Activated CD8-positive, alpha-beta memory T cell treated with anti-CD3 and anti-CD28 coated beads, Interleukin-2, amount 50 U/mL, for 1 hour (primary cell): Measurements from ENCODE around the gene CST9.
"Not testable (repeated sequence)": the region's sequence is repeated elsewhere in the genome, so short reads cannot be mapped to it uniquely, and the experiment has no call there.

ENCODE experiments used
- DNase-seq: peaks from one replicate; pipeline ENCODE4 v3.0.0-alpha.2; 2020; ENCODE audit errors: extremely low read depth

Gene CST9

DNA sequence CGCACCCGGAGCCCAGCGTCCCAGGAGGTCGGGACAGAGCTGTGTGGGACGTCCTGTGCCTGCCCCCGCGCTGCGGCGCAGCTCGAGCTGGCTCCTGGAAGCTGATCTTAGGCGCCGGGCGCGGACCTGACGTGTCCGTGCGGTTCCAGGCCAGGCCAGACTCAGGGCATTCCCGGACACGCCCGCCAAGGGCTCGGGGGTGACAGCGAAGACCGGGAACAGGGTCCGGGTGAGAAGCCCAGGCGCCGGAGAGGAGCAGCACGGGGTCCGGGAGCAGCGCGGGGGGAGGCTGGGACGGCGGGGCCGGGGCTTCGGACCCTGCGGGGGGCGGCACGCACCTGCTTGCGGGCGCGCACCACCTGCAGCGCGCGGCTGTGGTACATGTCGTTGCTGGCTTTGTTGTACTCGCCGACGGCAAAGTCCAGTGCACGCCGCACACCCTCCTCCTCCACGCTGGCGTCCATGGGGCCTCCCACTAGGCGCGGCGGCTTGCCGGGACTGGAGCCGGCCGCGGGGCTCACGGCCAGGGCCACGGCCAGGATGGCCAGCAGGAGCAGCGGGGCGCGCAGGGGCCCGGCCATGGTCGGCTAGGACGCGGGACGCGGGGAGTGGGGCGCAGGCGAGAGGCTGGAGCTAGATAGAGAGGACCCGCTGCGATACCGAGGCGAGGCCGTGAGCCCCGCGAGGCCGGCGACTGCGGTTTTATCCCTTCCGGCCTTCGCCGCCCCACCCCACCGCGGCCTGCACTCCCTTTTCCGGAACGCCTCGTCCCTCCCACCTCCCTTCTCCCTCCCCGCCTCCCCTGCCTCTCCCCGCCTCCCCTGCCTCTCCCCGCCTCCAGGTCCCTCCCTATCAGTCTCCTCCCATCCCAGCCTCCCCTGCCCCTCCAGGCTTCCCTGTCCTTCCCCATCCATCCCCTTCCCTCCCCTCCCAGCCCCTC, 31.8 kb upstream of the CST9 start, which contains the start of gene CST3:
TSS of gene CST3 (minus strand) at position 674 of the 940 bp plus-strand sequence. CDS start at position 581, 93 bp downstream.
- DNase-seq, result no peak

DNA sequence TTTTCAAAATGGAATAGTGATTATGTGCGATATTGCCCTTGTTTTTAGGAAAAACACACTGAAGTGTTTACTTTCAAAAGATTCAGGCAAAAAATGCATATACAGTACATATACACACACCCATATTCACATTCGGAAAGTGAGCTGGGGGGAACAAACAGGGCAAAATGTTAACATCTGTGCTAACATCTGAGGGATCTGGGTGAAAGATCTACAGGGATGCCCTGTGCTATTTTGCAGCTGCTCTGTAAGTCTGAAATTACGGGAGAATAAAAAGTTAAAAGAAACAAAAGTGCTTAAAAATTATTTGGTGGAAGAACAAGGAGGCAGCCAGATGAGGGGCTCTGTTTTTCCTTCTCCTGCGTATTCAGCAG, 31.2 kb upstream of the CST9 start:
- no peak for DNase-seq

DNA sequence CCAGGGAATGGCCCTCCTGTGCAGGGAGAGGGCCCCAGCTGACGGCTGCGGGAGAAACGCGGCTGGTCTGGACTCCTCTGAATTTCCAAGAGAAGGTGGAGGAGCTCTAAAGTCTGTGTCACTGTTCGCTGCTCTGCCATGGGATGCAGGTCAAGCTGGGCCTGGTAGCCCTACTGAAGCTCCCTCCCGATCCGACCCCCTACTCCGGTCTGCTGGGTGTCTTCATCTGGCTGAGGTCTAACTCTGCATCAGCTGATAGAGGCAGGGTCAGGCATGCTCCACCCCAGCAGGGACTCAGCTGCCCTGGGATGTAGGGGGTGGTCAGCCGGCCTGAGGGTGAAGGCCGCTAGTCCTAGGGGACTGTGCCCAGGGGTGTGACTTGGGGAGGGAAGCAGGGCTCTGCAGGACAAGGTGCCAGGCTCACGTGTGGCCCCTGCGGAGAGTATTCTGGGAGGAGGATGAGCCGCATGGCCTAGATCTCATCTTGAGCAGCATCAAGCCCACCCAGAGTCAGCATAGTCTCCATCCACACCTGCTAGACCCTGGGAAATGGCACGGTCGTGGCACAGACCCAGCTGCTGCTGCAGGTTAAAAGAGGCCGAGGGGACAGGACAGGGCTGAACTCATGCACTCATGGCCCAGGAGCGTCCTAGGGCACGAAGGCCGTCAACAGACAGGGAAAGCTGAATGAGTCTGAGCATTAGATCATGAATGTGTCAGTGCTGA, 30.6 kb upstream of the CST9 start:
- no peak for DNase-seq

DNA sequence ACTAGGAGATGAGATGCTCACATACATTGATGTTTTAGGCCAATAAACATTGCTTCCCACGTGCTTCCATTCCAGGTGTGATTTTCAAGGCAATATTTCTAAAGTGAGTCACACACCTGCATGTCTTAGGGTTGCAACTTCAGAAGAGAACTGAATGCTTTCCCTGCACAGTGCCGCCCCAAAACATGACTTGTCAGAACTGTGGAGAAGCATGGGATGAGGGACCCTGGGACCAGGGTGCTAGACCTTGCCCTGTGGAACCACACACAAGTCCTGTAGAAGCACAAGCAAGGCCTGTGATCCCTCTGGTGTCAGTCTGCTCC, 30.0 kb upstream of the CST9 start:
- not testable (repeated sequence) for DNase-seq

DNA sequence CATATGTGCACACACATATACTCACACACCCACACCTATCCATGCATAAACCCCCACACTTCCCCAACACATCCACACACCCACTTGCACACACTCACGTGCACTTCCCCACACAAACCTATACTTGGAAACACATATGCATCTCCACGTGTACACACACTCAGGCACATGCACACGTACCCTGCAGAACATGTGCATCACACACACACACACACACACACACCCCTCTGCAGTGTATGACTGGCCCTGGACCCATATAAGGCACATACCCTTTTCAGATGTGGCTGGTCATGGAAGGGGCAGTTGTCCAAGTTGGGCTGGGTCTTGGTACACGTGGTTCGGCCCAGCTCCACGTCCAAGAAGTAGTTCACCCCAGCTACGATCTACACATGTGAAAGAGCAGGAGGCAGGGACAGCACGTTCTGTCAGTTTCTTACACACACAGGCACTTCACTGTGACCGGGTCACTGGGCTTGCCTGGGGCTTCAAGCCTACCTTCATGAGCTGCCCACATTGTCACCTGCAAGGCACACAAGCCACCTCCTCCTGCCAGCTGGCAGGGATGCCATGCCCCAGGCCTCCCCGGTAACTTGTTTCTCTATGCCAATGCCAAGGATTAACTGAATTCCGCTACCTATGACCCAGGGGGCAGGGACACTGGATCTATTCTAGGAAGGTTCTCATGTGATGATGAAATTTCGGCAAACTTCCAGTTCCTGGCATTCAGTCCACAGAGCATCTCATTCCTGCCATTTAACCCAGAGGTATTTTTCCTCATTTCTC, 29.5 kb upstream of the CST9 start:
- DNase-seq, result no peak

DNA sequence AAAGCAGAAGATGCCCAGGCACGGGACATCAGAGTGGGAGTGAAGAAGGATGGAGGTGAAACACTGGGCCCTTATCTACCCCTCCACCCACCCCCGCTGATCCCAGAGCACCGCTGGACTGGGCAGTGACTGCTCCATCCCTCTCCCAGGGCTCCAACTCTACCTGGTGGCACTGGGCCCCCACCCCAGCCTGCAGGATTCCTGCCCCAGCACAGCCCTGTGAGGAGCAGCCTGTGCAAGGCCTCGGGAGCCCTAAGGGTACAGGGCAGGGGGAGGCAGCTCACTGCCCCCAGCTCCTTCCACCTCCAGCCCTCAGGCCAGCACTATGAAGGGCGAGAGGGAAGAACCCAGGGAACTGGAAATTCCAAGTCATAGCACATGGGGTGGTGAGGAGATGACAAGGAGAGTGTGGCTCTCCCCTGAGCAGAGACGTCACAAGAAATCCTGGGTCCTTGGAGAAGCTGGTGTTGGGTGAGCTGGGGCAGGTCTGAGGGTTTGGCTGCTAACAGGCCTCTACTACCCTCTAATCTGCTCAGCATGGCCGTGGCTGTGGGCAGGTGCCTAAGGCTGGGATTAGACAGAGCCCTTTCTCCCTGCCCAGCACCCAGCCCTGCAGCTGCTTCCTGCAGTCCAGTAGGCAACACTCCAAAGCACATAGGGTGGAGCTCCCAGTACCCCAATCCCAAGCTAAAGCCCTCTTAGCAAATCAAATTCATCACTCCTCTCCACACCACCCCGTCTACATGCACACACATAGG, 28.5 kb upstream of the CST9 start:
- DNase-seq, result no peak

DNA sequence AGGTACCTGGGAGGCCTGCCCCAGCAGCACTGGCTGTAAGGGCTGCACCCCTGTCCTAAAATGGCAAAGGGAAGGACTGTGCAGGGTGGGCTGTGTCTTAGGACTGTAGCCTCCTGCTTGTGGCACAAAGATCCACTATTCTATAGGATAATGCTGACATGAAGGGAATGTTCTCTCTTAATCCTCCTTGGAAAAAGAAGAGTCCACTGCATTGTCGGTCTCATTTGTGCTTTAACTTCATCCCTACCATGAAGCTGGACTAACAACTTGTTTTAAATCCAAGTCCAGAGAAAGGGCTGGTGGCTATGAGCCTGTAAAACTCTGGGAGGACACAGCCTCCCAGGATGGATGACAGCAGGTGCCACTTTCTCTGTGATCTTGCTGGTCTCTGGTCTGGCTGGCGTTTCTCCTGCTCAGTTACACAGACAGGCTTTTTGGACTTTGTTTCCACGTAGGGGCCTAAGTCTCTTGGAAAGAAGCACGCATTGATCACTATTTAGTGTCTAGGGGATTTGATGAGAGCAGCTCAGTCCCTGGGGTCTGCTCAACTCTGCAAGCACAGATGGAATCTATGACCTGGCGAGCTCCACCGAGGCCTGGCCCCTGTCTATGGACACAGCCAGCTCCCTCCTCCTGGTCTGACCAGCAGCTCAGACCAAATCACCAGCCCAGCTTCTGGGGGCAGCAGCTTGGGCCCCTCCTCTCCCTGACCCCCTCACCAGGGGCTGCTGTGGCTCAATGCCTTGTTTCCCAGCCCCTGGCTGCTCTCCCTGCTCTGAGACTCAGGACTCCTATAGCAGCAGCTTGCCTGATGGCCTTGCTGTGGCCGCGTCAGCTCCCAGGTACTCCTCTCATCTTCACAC, 27.2 kb upstream of the CST9 start:
- no peak for DNase-seq

DNA sequence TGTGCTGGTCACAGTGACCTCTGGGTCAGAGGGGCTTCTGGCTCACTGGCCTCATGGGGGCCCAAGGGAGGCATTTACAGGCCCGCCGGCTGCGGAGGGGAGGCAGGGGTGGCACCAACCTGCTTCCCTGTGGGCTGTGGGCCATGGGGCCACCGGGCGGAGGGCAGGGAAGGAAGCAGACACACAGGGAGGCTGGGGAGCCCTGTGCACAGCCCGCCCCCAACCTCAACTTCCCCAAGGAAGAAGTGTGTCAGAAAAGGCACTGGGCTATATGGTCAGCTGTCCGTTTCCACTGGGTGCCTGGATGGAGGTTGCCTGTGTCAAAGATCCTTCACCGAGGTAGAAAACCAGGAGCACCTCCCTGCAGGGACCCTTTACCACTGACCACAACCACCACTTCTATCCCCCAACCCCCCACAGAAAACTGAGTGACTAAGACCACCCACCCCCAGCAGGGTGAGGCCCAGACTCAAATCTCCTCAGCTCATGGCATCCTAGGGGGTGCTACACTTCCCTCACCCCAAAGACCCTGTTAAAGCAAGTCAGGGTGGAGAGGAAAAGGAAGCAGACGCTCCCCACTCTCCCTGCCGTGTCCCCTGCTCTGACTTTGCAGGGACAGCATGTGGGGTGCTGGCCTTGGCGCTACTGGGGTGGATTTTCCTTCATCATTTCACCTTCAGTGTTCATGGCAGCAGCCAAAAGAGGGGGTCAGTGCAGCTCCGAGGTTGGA, 26.4 kb upstream of the CST9 start:
- no peak for DNase-seq

DNA sequence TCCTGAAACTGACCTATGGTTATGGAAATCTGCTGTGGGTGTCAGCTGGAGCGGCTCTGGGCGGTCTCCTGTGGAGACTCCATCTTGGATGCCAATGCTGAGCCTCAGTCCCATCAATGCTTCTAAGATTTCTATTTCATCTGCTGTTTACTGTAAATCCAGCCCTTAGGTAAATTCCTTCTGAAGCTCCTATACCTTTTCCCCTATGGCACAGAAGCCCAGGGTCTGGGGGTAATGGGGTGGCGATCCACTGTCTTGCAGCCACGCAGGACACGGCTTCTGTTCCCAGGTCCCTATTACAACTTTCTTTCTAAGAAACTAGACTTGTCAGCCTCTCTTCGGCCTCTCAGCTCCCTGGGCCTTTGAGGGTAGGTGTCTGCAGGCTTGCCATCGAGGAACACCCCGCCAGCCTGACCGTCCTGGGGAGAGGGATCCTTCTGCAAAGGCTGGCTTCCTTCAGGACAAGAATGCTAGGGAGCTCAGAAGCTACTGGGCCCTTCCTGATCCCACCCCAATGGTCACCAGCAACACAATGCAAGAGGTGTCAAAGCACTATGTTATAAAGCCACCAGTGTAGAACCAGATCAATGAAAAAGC, 25.6 kb upstream of the CST9 start:
- no peak for DNase-seq

DNA sequence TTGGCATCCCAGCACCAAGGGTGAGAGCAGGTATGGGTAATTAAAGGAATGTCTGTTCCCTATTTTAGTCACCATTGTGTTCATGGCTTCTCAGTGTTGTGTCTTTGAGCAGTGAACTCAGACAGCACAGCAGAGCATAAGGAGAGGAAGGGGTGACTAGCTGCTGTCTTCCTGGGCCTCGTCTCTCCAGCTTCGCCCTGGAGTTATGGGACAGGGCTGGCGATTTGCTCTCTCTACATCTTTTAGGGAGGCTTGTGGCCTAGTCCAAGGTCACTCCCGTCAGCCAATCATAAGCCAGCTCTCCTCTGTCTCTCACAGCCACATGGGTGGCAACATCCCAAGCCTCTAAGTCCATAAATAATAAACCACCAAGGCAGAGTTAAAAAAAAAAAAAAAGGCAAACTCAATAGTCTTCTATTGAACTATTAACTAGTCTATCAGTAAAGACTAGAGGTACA, 24.7 kb upstream of the CST9 start:
- no peak for DNase-seq

DNA sequence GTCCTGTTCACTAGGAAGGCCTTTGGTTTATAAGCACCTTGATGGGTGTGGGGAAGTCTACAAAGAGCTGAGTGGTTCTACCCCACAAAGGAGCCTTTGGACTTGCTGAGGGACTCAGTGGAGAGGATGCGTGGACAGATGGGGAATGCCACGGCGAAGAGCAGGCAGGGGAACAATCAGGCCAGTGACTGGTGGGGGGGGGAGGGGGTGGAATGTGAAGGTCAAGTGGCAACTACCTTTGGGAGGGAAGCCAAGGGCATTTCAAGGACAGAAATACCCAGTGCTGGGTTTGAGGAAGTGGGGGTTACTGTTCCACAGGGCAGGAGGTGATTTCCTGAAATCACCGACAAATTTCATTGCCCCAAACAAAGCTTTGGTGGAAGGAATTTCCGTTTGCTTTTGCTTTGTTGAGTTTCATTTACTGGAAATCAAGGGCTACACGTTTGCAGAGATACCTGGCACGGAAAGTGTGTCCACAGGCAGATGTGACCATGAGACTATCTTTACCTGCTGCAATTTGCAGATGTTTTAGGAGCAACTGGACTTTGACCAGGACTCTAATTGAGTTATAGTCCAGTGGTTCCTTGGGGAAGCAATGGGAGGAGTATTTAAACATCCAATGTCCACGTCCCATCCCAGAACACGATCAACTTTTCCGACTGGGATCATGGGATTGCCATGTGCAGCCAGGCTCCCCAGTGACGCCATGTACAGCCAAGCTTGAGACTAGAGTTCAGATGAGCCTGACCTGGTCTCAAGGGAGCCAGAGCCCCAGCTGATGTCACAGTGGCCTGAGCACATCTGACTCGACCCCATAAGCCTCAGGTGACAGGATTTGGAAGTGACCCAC, 24.1 kb upstream of the CST9 start:
- no peak for DNase-seq

DNA sequence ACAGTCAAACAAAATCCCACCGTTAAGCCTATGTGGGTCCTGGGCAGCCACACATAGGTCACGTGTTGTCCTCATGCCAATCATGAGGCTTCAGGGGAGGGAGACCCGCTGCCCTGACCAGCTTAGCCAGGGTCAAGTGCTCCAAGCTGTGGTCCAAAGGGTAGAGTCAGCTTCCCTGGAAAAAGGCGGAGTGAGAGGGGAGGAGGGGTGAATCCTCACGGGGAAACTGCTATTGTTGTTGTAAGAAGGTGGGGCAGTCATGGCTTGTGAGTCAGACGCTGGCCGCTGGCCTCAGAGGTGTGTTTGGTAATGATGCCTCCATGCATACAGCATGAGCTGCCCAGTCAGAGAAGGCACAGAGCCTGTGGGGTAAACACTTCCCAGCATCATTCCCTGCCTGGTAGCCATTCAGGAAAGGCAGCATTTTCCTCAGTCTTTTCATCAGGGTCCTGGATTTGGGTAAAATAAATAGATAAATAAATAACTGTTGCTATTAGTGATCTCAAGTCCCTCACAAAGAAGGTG, 23.4 kb upstream of the CST9 start:
- DNase-seq, result no peak

DNA sequence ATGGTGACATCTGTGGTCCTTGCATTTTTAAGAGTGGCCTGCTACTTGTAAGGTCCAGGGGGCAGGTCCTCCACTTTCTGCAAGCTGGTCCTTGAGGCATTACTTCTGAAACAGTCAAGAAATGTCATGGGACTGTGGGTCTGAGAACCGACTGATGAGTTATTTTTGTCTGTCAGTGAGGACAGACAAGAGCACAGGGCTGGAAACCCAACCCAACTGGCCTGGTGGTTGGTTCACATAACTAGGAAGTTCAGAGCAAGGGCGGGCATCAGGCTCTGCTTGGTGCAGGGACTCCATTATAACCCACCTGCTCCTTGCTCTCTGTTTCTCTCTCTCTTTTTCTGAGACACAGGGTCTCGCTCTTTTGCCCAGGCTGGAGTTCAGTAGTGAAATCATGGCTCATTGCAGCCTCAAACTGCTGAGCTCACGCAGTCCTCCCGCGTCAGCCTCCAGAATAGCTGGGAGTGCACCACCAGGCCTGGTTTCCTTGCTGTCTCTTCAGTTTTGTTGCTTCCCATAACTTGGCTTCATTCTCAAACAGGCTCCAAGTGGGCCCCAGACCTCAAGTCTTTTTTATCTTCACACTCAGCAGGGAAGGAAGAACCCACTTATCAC, 22.8 kb upstream of the CST9 start:
- no peak for DNase-seq

DNA sequence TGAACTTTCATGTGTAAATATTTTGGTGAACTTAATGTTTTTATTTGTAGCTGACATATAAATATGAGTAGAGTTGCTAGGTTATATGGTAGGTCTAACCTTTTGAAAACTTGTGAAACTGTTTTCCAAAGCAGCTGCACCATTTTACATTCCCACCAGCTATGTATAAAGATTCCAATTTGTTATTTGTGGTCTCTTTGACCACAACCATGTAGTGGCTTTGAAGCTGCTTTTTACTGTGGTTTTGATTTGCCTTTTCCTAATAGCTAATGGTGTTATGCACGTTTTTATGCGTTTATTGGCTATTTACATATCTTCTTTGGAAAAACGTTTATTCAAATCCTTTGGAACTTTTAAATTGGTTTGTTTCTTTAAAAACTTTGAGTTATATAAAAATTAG, 21.8 kb upstream of the CST9 start:
- DNase-seq, result no peak

DNA sequence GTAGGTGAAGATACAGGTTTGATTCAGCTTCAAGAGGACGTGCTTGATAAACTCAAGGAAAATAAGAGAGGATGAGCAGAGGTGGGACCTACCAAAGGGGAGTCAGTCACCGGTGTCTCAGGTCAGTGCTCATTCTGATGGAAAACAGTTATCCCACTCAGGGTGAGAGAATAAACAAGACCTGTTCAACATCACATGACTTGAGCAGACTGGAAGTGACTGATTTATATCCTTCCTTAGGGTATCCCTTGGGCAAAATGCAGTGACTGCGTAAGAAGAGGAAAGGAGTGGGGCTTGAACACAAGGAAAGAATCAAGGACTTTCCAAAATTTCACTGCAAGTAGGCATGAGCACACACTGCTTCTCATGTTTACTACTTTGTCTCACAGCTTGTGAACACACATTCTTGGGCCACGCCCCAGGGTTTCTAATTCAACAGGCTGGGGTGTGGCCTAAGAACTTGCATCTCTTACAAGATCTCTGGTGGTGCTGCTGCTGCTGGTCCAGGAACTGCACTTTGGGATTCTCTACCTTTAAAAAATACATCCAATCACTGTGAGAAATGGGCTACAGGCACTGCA, 20.4 kb upstream of the CST9 start:
- DNase-seq, result no peak

DNA sequence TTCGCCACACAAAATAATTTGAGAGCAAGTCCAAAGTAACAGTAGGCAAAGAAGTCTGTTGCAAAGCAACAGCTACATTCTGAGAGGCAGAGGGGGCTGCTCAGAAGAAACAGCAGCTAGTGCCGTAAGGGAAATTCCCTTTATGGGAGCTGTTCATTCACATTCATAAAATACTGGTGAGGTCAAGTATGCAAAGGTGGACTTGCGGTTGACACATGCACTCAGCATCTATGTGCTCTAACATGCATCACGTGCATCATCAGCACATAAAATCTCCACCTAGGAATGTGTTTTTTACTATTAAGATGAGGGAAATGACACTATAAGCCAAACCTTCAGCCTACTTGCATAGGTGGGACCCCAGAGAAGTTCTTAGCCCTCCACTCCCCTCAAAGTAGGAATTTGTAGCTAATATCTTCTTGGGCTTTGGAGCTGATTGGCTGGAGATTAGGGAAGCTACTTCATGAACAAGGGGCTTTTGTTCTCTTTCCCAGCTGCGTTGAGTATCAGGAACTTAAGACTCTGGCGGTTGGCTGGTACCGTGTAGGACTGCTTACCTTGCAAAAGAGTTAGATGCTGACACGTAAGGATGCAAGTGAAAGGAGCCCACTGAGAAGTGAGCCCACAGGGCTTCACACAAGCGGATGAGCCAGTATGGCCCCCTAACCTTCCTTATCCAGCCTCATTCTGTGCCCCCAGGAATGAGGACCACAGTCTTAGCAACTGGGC, 19.7 kb upstream of the CST9 start:
- DNase-seq, result no peak

DNA sequence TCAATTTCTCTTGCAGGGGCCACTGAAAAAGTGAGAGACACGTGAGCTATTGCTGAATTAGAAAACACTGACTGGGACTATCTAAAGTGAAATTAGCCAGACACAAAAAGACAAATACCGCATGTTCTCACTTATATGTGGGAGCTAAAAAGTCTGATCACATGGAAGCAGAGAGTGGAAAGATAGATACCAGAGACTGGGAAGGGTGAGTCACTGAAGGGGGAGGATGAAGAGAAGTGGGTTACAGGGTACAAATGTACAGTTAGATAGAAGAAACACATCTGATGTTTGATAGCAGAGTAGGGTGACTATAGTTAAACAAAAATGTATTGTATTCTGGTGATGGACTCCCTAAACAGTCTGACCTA, 18.6 kb upstream of the CST9 start:
- no peak for DNase-seq
